A673 (cell line): ENCODE measurements around the gene PDSS1.

Experiments
- CTCF ChIP-seq: fragments of 300-800, 200-600 bp; sonication (generic); conservative IDR thresholded peaks from 2 replicates; pipeline ENCODE4 v1.5.1; 2017; ENCODE audit warnings: low read depth, mild to moderate bottlenecking, antibody characterized with exemption, low read length, moderate library complexity, mixed read lengths
- EZH2 ChIP-seq: fragments of 200-600 bp; sonication (generic); IDR thresholded peaks from 2 replicates; pipeline ENCODE4 v1.6.1; 2017; ENCODE audit warnings: borderline replicate concordance, low read depth, mild to moderate bottlenecking, mixed read lengths, antibody characterized with exemption, low read length; ENCODE audit not compliant: poor library complexity, severe bottlenecking

- TF ChIP-seq CTCF (no peak), EZH2 (no peak)
Measured at GRCh38 chr10:26737730-26738129, 40.2 kb downstream of the PDSS1 start.
